Trophoblast cell (in vitro differentiated cells and primary cell): ENCODE results near the gene AFAP1L1.

Experiments
- DNase-seq, 2 donors: peaks; one replicate each; pipeline ENCODE4 v3.0.0-alpha.2; 2016
- H2AFZ ChIP-seq: 2 replicates; pipeline ENCODE4 v1.6.1; 2013; ENCODE audit warnings: low read length, moderate library complexity, mild to moderate bottlenecking; ENCODE audit not compliant: insufficient read depth, poor library complexity
- H2AK5ac ChIP-seq: 2 replicates; pipeline ENCODE4 v1.6.1; 2013; ENCODE audit warnings: mild to moderate bottlenecking, low read length
- H2BK120ac ChIP-seq: 2 replicates; pipeline ENCODE4 v1.6.1; 2013; ENCODE audit warnings: low read length, mild to moderate bottlenecking, moderate library complexity; ENCODE audit not compliant: insufficient read depth, poor library complexity
- H2BK12ac ChIP-seq: 2 replicates; pipeline ENCODE4 v1.6.1; 2013; ENCODE audit warnings: mild to moderate bottlenecking, low read length, moderate library complexity
- H2BK5ac ChIP-seq: 2 replicates; pipeline ENCODE4 v1.6.1; 2013; ENCODE audit warnings: low read length, low read depth, moderate library complexity, mild to moderate bottlenecking; ENCODE audit not compliant: poor library complexity
- H3K14ac ChIP-seq: 2 replicates; pipeline ENCODE4 v1.6.1; 2013; ENCODE audit warnings: mild to moderate bottlenecking, low read length
- H3K18ac ChIP-seq: 2 replicates; pipeline ENCODE4 v1.6.1; 2013; ENCODE audit warnings: mild to moderate bottlenecking, low read length
- H3K23ac ChIP-seq: 2 replicates; pipeline ENCODE4 v1.6.1; 2013; ENCODE audit warnings: low read length
- H3K27ac ChIP-seq: 2 replicates; pipeline ENCODE4 v1.5.1; 2013; ENCODE audit warnings: low read depth, mild to moderate bottlenecking, inconsistent platforms, low read length, moderate library complexity
- H3K27me3 ChIP-seq: 2 replicates; pipeline ENCODE4 v1.6.1; 2013; ENCODE audit warnings: inconsistent platforms, mild to moderate bottlenecking, low read length, moderate library complexity; ENCODE audit not compliant: insufficient read depth
- H3K36me3 ChIP-seq, 2 experiments: 1 replicate in 1 of 2; 2 replicates in 1 of 2; pipeline ENCODE4 v1.6.1; 2013; ENCODE audit warnings: low read length in 2 of 2, mild to moderate bottlenecking in 2 of 2, moderate library complexity in 1 of 2; ENCODE audit not compliant: insufficient read depth in 2 of 2, control insufficient read depth in 1 of 2
- H3K4ac ChIP-seq: 2 replicates; pipeline ENCODE4 v1.6.1; 2013; ENCODE audit warnings: low read depth, mild to moderate bottlenecking, low read length, moderate library complexity
- H3K4me1 ChIP-seq, 2 experiments: 1 replicate in 1 of 2; 2 replicates in 1 of 2; pipeline ENCODE4 v1.6.1; 2013; ENCODE audit warnings: low read length in 2 of 2, mild to moderate bottlenecking in 2 of 2, moderate library complexity in 1 of 2; ENCODE audit not compliant: insufficient read depth in 2 of 2, control insufficient read depth in 1 of 2
- H3K4me2 ChIP-seq: 2 replicates; pipeline ENCODE4 v1.6.1; 2013; ENCODE audit warnings: inconsistent platforms, mild to moderate bottlenecking, low read length, moderate library complexity
- H3K4me3 ChIP-seq: 2 replicates; pipeline ENCODE4 v1.5.1; 2013; ENCODE audit warnings: mild to moderate bottlenecking, low read depth, low read length, inconsistent platforms
- H3K79me1 ChIP-seq: one replicate; pipeline ENCODE4 v1.6.1; 2013; ENCODE audit warnings: low read length
- H3K79me2 ChIP-seq: 2 replicates; pipeline ENCODE4 v1.6.1; 2013; ENCODE audit warnings: low read length, mild to moderate bottlenecking; ENCODE audit not compliant: control insufficient read depth, insufficient read depth, poor library complexity
- H3K9ac ChIP-seq: 2 replicates; pipeline ENCODE4 v1.6.1; 2013; ENCODE audit warnings: mild to moderate bottlenecking, low read length
- H3K9me3 ChIP-seq: 2 replicates; pipeline ENCODE4 v1.6.1; 2013; ENCODE audit warnings: low read depth, mild to moderate bottlenecking, control low read depth, inconsistent platforms, low read length; ENCODE audit not compliant: insufficient read depth
- H4K12ac ChIP-seq: 2 replicates; pipeline ENCODE4 v1.6.1; 2013; ENCODE audit warnings: low read depth, mild to moderate bottlenecking, low read length, moderate library complexity
- H4K8ac ChIP-seq: 2 replicates; pipeline ENCODE4 v1.6.1; 2013; ENCODE audit warnings: low read depth, mild to moderate bottlenecking, low read length, moderate library complexity
- H4K91ac ChIP-seq: one replicate; pipeline ENCODE4 v1.6.1; 2013; ENCODE audit warnings: low read depth, mild to moderate bottlenecking, low read length, moderate library complexity
- WGBS: extraction: QIAGEN DNeasy Blood & Tissue Kit; methylation state at CpG from one replicate; pipeline ENCODE4 v1.1.7; 2013; ENCODE audit warnings: missing lambda C conversion rate; ENCODE audit not compliant: insufficient read length, insufficient coverage; ENCODE audit errors: extremely low coverage; 5-methylcytosine and 5-hydroxymethylcytosine counted together

The AFAP1L1 gene

GRCh38 chr5:149302641-149303040 lies 31.0 kb downstream of the AFAP1L1 start:
- H2AK5ac ChIP-seq: peak overlapping the region; percentile 28
- H3K23ac ChIP-seq: no peak overlapping the region
- no CpG with 5 or more reads among the region's 5 CpGs for WGBS

GRCh38 chr5:149303210-149303609 lies 31.6 kb downstream of the AFAP1L1 start:
- Histone ChIP-seq H2BK5ac (no peak overlapping the region), H3K18ac (no peak overlapping the region), H2AFZ (no peak overlapping the region), H3K4me1 (peaks cover 12 to 18% of the 10 kb centered on the region in 2 experiments), H3K36me3 (peaks cover 0 to 2% of the 10 kb centered on the region in 2 experiments), H3K27me3 (no peaks in the 10 kb centered on the region), H3K79me2 (no peaks in the 10 kb centered on the region), H3K4ac (no peak overlapping the region), H2BK12ac (no peak overlapping the region), H3K4me2 (no peak overlapping the region), H3K4me3 (no peak overlapping the region), H3K9ac (no peak overlapping the region), H4K8ac (no peak overlapping the region), H2BK120ac (no peak overlapping the region), H2AK5ac (no peak overlapping the region), H3K9me3 (no peaks in the 10 kb centered on the region), H4K91ac (no peak overlapping the region), H3K27ac (no peak overlapping the region), H4K12ac (no peak overlapping the region), H3K23ac (no peak overlapping the region), H3K79me1 (peaks cover 7% of the 10 kb centered on the region), H3K14ac (no peak overlapping the region)
- WGBS: no CpG with 5 or more reads among the region's 4 CpGs
- no peak for DNase-seq

More at GRCh38 chr5:149302641-149303040, 31.0 kb downstream of the AFAP1L1 start:
- no peak overlapping the region for H3K9ac ChIP-seq
- H2AFZ ChIP-seq: no peak overlapping the region
- no peak overlapping the region for H4K8ac ChIP-seq
- no peak overlapping the region for H3K4me2 ChIP-seq
- no peak for DNase-seq
- H3K4me3 ChIP-seq: no peak overlapping the region
- no peaks in the 10 kb centered on the region for H3K79me2 ChIP-seq
- no peaks in the 10 kb centered on the region for H3K9me3 ChIP-seq
- no peak overlapping the region for H4K12ac ChIP-seq
- no peaks in the 10 kb centered on the region for H3K27me3 ChIP-seq
- no peak overlapping the region for H2BK5ac ChIP-seq
- H2BK120ac ChIP-seq: no peak overlapping the region
- no peak overlapping the region for H4K91ac ChIP-seq
- H3K18ac ChIP-seq: no peak overlapping the region
- peaks cover 12 to 18% of the 10 kb centered on the region in 2 experiments for H3K4me1 ChIP-seq
- H3K36me3 ChIP-seq: peaks cover 0 to 2% of the 10 kb centered on the region in 2 experiments
- no peak overlapping the region for H2BK12ac ChIP-seq
- H3K14ac ChIP-seq: peak overlapping the region; percentile 16
- no peak overlapping the region for H3K4ac ChIP-seq
- H3K79me1 ChIP-seq: peaks cover 7% of the 10 kb centered on the region
- no peak overlapping the region for H3K27ac ChIP-seq

GRCh38 chr5:149304195-149305078 lies 32.8 kb downstream of the AFAP1L1 start:
- Histone ChIP-seq H4K12ac (no peak overlapping the region), H2AFZ (no peak overlapping the region), H3K23ac (no peak overlapping the region), H3K79me2 (no peaks in the 10 kb centered on the region), H2BK12ac (no peak overlapping the region), H4K8ac (no peak overlapping the region), H3K79me1 (peaks cover 3% of the 10 kb centered on the region), H3K4ac (no peak overlapping the region), H2AK5ac (no peak overlapping the region), H3K36me3 (peaks cover 0 to 2% of the 10 kb centered on the region in 2 experiments), H3K27me3 (no peaks in the 10 kb centered on the region), H4K91ac (no peak overlapping the region), H3K18ac (no peak overlapping the region), H3K9me3 (no peaks in the 10 kb centered on the region), H3K4me2 (no peak overlapping the region), H3K27ac (no peak overlapping the region), H3K14ac (no peak overlapping the region), H3K9ac (no peak overlapping the region), H3K4me3 (no peak overlapping the region), H2BK120ac (no peak overlapping the region), H3K4me1 (peaks cover 6 to 11% of the 10 kb centered on the region in 2 experiments), H2BK5ac (no peak overlapping the region)
- no CpG with 5 or more reads among the region's 11 CpGs for WGBS
- no peak for DNase-seq

DNA sequence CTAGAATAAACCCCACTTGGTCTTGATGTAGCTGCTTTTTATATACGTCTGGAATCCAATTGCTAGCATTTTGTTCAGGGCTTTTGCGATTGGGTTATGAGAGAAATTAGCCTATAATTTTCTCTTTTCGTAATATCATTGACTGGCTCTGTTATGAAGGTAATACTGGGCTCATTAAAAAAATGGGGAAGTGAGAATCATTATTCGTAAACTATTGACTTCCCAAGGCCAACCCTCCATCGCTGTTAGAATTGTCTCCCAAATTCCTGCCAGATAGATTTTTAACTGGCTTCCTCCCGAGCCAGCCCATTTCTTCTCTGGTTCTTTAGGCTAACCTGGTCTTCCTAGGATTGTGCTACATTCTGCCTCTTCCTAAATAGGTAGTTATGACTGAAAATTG lies 37.7 kb downstream of the AFAP1L1 start:
- H2BK5ac ChIP-seq: no peak overlapping the region
- H4K12ac ChIP-seq: no peak overlapping the region
- H3K4me2 ChIP-seq: no peak overlapping the region
- no peak overlapping the region for H4K91ac ChIP-seq
- no peak overlapping the region for H3K23ac ChIP-seq
- no peak overlapping the region for H2BK120ac ChIP-seq
- no peak overlapping the region for H3K14ac ChIP-seq
- no peak overlapping the region for H2AK5ac ChIP-seq
- H2AFZ ChIP-seq: no peak overlapping the region
- no CpG with 5 or more reads among the region's 6 CpGs for WGBS
- no peak for DNase-seq
- no peaks in the 10 kb centered on the region for H3K9me3 ChIP-seq
- no peak overlapping the region for H3K4me3 ChIP-seq
- H3K9ac ChIP-seq: no peak overlapping the region
- H3K4ac ChIP-seq: no peak overlapping the region
- no peaks in the 10 kb centered on the region for H3K79me1 ChIP-seq
- H3K27me3 ChIP-seq: no peaks in the 10 kb centered on the region
- H3K4me1 ChIP-seq: no peaks in the 10 kb centered on the region
- H4K8ac ChIP-seq: no peak overlapping the region
- no peaks in the 10 kb centered on the region for H3K79me2 ChIP-seq
- H2BK12ac ChIP-seq: no peak overlapping the region
- H3K27ac ChIP-seq: no peak overlapping the region
- H3K18ac ChIP-seq: no peak overlapping the region
- H3K36me3 ChIP-seq: peaks cover 2 to 3% of the 10 kb centered on the region in 2 experiments
